Ureter (tissue), 1 donor: ENCODE measurements around the gene CCDC110. TPM values are rescaled to one million over a fixed set of nuclear protein-coding genes. Genes with fewer than 3 reads are reported as not detected.

Source experiments
- DNase-seq: peaks from one replicate; pipeline ENCODE4 v3.0.0-alpha.2; 2020; ENCODE audit warnings: low spot score
- total RNA-seq: library from RNA; stranded (reverse); gene quantifications from one replicate; pipeline ENCODE4 v1.2.4, GENCODE V29; 2023
- donor health status: DM: yes; HTN: yes; CAD: no.

Gene CCDC110
- total RNA-seq, 1 donor from 2014 or later: 2.3 TPM

DNA sequence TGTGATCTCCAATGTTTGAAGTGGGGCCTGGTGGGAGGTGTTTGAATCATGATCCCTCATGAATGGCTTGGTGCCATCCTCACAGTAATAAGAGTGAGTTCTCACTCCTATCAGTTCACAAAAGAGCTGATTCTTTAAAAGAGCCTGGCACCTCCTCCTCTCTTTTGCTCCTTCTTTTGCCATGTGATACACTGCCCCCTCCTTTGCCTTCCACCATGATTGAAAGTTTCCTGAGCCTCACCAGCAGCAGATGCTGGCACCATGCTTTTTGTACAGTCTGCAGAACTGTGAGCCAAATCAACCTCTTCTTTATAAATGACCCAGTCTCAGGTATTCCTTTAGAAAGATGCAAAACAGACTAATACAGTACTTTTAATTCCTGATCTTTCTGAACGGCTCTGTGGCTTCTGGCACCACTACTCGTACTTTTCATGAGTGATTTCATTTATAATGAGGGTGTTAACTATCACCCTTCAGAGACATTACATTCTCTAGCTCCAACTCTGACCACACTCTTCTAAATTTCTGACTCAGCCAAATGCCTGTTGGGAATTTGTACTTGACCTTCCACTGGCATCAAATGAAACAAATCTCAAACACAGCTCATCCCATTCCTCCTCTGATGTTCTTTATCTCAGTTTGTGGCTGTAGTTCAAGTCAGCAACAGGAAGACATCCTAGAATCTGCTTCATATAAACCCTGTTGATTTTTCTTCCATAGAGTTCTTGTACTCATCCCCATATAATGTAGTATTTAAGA, 50.0 kb downstream of the CCDC110 start:
- DNase-seq: no peak

DNA sequence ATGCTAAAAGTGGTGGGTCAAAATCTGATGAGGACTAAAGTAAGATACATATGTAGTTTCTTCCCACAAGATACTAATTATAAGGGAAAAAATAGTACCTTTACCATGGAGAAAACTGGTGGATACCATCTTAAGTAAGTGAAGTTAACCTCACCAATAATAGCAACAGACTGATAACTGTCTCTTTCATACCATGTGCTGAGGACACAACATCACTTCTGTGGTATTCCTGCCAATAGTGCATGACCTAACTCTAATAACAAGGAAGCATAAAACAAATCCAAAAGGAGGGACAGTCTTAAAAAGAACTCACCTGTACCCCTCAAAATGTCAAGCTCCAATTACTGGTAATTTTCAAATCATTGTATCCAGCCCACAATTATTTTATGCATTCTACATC, 54.6 kb downstream of the CCDC110 start:
- no peak for DNase-seq

DNA sequence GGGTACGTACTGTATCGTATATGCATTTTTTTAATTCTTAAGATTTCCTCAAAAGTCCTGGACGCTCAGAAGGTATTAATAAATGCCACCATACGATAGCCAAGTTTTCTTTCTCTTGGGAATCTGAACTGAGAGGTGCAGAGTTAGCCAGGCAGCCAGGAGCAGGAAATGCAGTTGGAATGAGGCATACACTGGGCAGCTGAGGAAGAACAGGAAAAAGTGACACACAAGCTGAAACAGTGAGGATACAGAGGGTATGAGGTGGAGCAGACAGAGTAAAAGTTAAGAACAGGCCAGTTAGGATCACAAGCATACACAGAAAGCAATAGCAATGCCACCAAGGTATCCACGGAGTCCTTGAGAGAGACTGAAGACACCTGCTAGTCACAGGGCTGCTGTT, 59.1 kb downstream of the CCDC110 start:
- no peak for DNase-seq

DNA sequence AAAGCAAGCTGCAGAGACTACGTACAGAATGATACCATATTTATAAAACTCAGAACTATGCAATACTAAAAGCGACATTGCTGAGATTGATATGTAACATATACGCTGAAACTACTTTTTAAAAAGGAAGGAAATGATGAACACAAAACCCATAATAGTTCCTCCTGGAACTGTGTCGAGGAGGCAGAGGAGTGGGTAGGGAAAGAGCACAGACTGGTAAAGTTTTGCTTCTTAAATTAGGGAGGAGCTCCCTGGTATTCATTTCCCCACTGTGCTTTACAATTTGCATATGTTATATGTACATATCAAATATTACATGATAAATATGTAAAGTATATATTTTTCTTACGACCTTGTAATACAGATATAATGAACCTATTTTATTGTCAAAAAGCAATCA, 59.7 kb downstream of the CCDC110 start:
- DNase-seq: no peak

DNA sequence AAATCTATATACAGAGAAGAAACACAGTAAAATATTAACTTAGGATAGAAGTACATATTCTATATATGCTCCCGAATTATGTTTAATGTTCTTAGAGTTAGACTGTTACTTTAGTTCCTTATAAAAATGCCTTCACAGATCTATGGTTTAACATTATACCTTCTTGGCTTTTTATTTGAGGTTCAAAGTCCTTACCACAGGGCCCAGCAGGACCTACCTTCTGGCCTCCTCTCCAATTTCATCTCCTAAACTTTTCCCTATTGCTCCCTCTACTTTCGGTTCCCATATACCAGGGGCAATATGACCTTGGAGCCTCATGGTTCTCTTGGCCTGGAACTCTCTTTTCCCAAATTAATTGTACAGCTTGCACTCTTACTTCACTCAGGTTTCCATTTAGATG, 63.1 kb downstream of the CCDC110 start:
- DNase-seq: no peak

DNA sequence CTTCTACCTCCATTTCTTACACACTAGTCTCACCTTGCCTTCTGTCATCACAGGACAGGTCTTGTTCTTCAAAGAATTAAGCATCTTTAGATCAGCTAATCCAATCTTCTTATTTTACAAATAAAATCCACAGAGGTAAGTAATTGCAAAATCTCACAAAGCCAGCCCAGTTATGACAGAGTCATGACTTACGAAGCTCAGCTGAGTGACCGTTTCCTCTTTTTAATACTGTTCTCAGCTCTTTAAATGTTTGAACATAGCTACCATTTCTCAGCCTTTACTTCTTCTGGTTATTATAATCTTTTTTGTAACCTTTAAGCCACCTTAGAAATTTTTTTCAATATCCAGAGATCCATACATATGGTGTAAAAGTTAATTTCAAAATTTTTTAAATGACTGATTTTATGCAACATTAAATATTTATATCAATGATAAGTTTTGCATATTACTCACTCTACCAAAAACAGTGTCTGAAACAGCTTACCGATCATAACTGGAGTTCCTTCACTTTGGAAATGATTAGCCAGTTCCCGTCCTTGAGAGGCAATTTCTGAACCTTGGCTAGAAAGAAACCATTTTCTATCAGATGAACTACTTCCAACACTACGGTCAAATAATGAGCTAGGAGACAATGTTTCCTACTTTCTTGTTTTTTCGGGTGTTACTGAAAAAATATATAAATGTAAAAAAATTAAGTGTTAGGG, 66.1 kb downstream of the CCDC110 start:
- DNase-seq: no peak

DNA sequence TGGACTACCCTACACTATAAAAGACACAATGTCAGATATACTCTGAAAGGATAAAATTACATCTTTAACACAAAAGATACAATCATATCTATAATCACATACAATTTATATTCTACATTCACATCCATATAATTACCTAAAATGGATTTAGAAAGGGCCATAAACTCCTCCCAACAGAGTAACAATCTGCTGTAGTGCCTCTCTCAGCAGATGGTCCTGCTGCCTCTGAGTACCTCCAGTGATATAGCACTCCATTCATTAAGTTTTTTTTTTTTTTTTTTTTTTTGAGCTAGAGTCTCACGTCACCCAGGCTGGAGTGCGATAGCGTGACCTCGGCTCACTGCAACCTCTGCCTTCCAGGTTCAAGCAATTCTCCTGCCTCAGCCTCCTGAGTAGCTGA, 67.5 kb downstream of the CCDC110 start:
- DNase-seq: no peak

DNA sequence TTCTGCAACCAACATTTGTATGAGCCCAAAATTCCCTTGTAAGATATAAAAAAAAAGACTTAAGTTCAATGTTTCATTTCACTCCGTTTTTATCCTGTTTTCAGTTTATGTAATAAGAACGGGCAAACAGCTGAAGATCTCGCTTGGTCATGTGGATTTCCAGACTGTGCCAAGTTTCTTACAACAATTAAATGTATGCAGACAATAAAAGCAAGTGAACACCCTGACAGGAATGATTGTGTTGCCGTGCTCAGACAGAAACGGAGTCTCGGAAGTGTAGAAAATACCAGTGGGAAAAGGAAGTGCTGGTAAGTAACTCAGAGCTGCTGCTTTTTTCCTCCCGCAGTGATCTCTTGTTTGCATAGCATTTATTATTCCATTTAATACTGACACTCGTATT, 72.1 kb downstream of the CCDC110 start:
- no peak for DNase-seq

DNA sequence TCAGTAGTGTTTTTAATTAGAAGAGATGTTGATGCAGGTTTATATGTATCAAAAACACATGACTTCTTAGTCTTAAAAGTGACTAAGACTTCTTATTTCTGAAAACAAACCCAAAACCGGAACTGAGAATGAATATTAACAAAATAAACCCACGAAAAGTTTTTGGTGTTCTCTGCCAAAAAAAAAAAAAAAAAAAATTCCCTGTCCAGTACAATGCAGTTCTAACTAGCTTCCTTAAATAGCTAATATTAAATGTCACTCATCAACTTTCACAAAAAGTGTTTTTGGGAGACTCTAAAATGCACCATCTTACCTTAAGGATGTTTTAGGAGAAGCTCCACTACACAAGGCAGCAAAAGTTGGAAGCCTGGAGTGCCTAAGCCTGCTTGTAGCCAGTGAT, 72.9 kb downstream of the CCDC110 start:
- DNase-seq: no peak

DNA sequence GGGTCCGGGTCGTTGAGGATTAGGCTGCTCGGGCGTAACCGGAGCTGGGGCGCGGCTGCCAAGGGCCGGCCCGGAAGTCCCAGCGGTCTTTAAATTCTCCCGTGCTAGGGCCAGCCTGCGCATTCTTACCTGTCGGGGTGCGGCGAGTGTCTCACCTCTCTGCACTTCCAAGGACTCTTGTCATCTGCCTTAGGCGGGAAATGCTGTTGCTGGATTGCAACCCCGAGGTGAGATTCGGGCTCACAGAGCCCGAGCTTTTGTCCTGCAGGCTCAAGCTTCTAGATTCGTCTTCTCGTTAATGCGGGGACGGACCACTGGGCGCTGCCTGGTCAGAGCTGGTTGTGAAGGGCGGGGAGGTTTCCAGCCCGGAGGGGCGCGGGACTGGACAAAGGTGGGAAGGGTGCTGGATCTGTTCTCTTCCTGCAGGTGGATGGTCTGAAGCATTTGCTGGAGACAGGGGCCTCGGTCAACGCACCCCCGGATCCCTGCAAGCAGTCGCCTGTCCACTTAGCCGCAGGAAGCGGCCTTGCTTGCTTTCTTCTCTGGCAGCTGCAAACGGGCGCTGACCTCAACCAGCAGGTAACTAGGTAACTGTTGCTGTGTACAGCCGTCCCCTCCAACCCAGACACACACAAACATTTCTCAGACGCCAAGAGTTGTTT, 74.7 kb downstream of the CCDC110 start, which contains the start of gene ANKRD37:
Gene ANKRD37, plus strand, starts transcription at position 118 of the 662 bp plus-strand sequence. Its CDS starts 83 bp downstream, at position 201.
- DNase-seq: peak; percentile 54

DNA sequence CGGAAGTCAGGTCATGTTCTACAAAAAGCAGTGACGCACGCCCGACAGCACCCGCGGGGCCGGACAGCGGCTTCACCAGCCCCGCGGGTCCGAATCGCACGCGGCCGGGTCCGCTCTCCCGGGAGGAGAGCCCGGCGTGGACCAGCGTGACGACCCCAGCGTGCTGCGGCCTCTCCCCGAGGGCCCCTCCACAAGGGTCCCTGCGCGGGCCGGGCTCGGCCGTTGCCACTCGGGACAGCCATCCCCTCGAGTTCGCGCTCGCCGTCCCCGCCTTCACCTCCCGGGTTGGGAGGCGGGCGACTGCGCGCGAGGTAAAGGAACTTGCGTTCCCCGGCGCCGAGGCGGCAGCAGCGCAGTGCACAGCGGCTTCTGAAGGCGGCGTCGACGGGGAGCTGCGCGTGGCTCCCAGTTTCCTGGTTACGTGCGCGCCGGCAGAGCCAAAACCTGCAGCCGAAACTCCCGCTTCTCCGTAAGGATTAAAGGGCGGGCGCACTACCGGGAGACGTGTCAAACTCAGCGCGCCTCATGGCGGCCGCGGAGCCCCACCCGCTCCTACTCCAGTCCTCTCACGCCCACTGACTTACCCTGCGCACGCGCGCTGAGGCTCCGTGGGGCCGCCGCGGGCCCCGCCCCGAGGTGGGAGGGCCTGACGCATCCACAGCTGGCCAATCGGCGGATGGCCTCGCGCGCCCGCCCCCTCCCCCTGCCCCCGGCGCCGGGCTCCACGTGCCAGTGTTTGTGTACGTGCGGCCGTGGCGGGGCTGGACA, 75.4 kb downstream of the CCDC110 start:
- DNase-seq: peak; percentile 98

DNA sequence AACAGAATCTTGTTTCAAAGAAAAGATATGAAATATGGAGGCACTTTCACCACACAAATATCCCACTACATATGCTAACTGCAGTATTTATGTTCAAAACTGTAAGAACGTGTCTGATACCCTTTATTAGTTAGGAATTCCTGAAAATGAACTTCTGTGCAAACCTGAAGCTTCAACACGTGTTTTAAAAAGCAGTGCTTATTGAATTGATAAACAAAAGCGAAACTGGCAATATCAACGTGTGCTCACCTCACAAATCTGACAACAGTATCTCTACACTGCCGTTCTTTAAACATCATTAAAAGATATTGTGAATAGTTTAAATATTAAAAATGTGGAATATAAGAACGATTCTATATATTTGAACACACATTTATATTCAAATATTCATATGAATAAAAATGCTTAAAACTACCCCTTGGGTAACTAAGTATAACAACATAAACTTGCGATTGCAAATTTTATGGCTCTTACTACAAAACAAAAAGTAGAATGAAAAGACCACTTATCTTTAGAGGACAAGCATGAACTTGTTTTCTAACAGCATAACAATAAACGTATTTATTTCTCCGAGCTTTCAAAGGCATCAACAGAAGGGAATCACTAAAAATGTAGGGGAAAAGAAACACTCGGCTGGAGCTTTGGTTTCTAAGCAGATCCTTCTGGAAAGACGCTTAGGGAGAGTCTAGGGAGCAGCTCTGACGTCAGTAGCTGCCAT, 76.1 kb downstream of the CCDC110 start, which contains the start of gene LRP2BP:
Gene LRP2BP, minus strand, starts transcription at position 687 of the 718 bp plus-strand sequence. CDS start 17,738 bp downstream, outside the sequence.
- DNase-seq: no peak

Other genes starting within 250 kb of the CCDC110 start
- gene LRP2BP, start 75.8 kb downstream of the CCDC110 start, total RNA-seq: 2.1 TPM
- gene ANKRD37, start 74.9 kb downstream of the CCDC110 start, total RNA-seq: 11.9 TPM
- 37.3 TPM for gene UFSP2, start 45.8 kb downstream of the CCDC110 start, total RNA-seq
- 127 TPM for gene PDLIM3, start 63.8 kb upstream of the CCDC110 start, total RNA-seq